NB4 (cell line): ENCODE data around the gene PML.

Experiments
- POLR2A ChIP-seq: IDR thresholded peaks from 2 replicates; pipeline ENCODE4 v1.6.1; 2011; ENCODE audit warnings: mild to moderate bottlenecking; ENCODE audit not compliant: insufficient read length; ENCODE audit errors: extremely low read depth
- TF ChIP-seq, protein P1 (sequence below): IDR thresholded peaks from one replicate; pipeline ENCODE4 v1.5.1; 2012; ENCODE audit warnings: low read depth, low read length

DNA sequence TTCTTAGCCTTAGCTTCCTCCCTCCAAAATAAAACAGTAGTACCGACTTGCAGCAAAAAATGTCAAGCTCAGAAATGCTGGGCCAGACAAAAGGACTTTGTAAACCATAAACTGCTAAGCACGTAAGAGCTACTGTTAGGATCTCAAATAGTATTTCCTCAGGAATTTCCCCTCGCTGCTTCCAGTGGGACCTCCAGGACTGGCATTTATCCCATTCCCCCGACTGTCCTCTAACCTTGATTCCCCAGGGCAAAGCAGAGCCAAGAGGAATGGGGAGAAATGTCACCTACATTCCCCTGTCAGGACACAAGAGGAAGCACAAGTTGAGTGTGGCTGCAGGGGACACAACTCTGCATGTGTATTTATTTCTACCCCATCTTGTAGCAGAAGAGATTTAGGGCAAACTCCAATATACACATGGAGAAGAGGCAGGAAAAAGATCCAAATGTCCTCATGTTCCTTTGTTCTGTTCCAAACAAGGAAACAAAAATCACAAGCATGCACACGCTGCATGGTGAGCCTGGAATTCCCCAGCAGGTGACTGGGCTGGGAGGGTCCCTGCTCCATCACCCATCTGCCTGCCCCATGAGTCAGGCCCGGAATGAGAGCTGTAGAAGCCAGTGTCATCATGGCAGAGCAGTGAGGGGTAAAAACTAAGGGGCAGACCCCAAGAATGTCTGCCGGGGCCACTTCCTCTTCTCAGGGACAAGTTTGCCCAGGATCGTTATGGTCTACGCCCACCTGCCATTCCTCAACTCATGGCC, 6.7 kb upstream of the PML start:
- TF ChIP-seq, protein P1, sequence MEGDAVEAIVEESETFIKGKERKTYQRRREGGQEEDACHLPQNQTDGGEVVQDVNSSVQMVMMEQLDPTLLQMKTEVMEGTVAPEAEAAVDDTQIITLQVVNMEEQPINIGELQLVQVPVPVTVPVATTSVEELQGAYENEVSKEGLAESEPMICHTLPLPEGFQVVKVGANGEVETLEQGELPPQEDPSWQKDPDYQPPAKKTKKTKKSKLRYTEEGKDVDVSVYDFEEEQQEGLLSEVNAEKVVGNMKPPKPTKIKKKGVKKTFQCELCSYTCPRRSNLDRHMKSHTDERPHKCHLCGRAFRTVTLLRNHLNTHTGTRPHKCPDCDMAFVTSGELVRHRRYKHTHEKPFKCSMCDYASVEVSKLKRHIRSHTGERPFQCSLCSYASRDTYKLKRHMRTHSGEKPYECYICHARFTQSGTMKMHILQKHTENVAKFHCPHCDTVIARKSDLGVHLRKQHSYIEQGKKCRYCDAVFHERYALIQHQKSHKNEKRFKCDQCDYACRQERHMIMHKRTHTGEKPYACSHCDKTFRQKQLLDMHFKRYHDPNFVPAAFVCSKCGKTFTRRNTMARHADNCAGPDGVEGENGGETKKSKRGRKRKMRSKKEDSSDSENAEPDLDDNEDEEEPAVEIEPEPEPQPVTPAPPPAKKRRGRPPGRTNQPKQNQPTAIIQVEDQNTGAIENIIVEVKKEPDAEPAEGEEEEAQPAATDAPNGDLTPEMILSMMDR, result no peak
- no peak for TF ChIP-seq POLR2A
